T-helper 1 cell treated with Interleukin-12 subunit alpha and Interleukin-12 subunit beta and Interleukin-4 antibody, amounts not matched to agents 30 μg/mL and 1 μg/mL, for 36 hours (primary cell): ENCODE results near the gene ST7L.

Source experiments
- H3K27ac Mint-ChIP-seq: one replicate; pipeline ENCODE4 v1.8.0; 2021; ENCODE audit warnings: mild to moderate bottlenecking, mixed read lengths
- H3K27me3 Mint-ChIP-seq: one replicate; pipeline ENCODE4 v1.8.0; 2021; ENCODE audit warnings: low read depth, mixed read lengths
- H3K36me3 Mint-ChIP-seq: one replicate; pipeline ENCODE4 v1.8.0; 2021; ENCODE audit warnings: low read depth, mixed read lengths
- H3K4me1 Mint-ChIP-seq: one replicate; pipeline ENCODE4 v1.8.0; 2021; ENCODE audit warnings: low read depth, mixed read lengths
- H3K4me3 Mint-ChIP-seq: one replicate; pipeline ENCODE4 v1.8.0; 2021; ENCODE audit warnings: mild to moderate bottlenecking, moderate library complexity, mixed read lengths
- H3K9me3 Mint-ChIP-seq: one replicate; pipeline ENCODE4 v1.8.0; 2021; ENCODE audit warnings: mixed read lengths

ST7L gene

GRCh38 chr1:112544751-112545150 lies 74.2 kb downstream of the ST7L start:
- peaks cover 9% of the 10 kb centered on the region for H3K36me3 Mint-ChIP-seq
- H3K4me3 Mint-ChIP-seq = no peak overlapping the region
- H3K4me1 Mint-ChIP-seq = no peaks in the 10 kb centered on the region
- no peak overlapping the region for H3K27ac Mint-ChIP-seq
- no peaks in the 10 kb centered on the region for H3K27me3 Mint-ChIP-seq
- H3K9me3 Mint-ChIP-seq = no peaks in the 10 kb centered on the region

GRCh38 chr1:112544011-112544688 lies 74.8 kb downstream of the ST7L start:
- Mint-ChIP-seq H3K9me3 (no peaks in the 10 kb centered on the region), H3K27ac (no peak overlapping the region), H3K4me3 (no peak overlapping the region)

GRCh38 chr1:112542206-112542973 lies 76.6 kb downstream of the ST7L start:
- Mint-ChIP-seq H3K9me3 (no peaks in the 10 kb centered on the region), H3K4me3 (no peak overlapping the region), H3K27ac (no peak overlapping the region), H3K36me3 (peaks cover 9% of the 10 kb centered on the region), H3K27me3 (no peaks in the 10 kb centered on the region), H3K4me1 (no peaks in the 10 kb centered on the region)

More at GRCh38 chr1:112544011-112544688, 74.8 kb downstream of the ST7L start:
- Mint-ChIP-seq H3K4me1 (no peaks in the 10 kb centered on the region), H3K36me3 (peaks cover 9% of the 10 kb centered on the region), H3K27me3 (no peaks in the 10 kb centered on the region)

GRCh38 chr1:112541299-112541698 lies 77.6 kb downstream of the ST7L start:
- H3K27me3 Mint-ChIP-seq = no peaks in the 10 kb centered on the region
- H3K27ac Mint-ChIP-seq = no peak overlapping the region
- peaks cover 9% of the 10 kb centered on the region for H3K36me3 Mint-ChIP-seq
- H3K4me1 Mint-ChIP-seq = no peaks in the 10 kb centered on the region
- H3K4me3 Mint-ChIP-seq = no peak overlapping the region
- H3K9me3 Mint-ChIP-seq = no peaks in the 10 kb centered on the region

- Mint-ChIP-seq H3K27ac (no peak overlapping the region), H3K4me3 (no peak overlapping the region), H3K4me1 (no peaks in the 10 kb centered on the region), H3K27me3 (no peaks in the 10 kb centered on the region), H3K36me3 (peaks cover 9% of the 10 kb centered on the region), H3K9me3 (no peaks in the 10 kb centered on the region)
These were observed 78.6 kb downstream of the ST7L start for GRCh38 chr1:112540226-112540794.

- Mint-ChIP-seq H3K36me3 (peaks cover 9% of the 10 kb centered on the region), H3K4me3 (no peak overlapping the region)
These were observed 80.1 kb downstream of the ST7L start for GRCh38 chr1:112538883-112539282.

GRCh38 chr1:112537456-112537855 lies 81.5 kb downstream of the ST7L start:
- no peaks in the 10 kb centered on the region for H3K9me3 Mint-ChIP-seq
- no peak overlapping the region for H3K4me3 Mint-ChIP-seq
- no peaks in the 10 kb centered on the region for H3K27me3 Mint-ChIP-seq
- H3K4me1 Mint-ChIP-seq = no peaks in the 10 kb centered on the region
- peaks cover 9% of the 10 kb centered on the region for H3K36me3 Mint-ChIP-seq
- H3K27ac Mint-ChIP-seq = no peak overlapping the region

More at GRCh38 chr1:112538883-112539282, 80.1 kb downstream of the ST7L start:
- Mint-ChIP-seq H3K27me3 (no peaks in the 10 kb centered on the region), H3K27ac (no peak overlapping the region), H3K4me1 (no peaks in the 10 kb centered on the region), H3K9me3 (no peaks in the 10 kb centered on the region)

GRCh38 chr1:112536561-112536960 lies 82.4 kb downstream of the ST7L start:
- H3K36me3 Mint-ChIP-seq = peaks cover 5% of the 10 kb centered on the region
- no peaks in the 10 kb centered on the region for H3K27me3 Mint-ChIP-seq
- no peak overlapping the region for H3K4me3 Mint-ChIP-seq
- H3K27ac Mint-ChIP-seq = no peak overlapping the region
- H3K9me3 Mint-ChIP-seq = no peaks in the 10 kb centered on the region
- H3K4me1 Mint-ChIP-seq = no peaks in the 10 kb centered on the region

- Mint-ChIP-seq H3K4me1 (no peaks in the 10 kb centered on the region), H3K27ac (no peak overlapping the region), H3K4me3 (no peak overlapping the region), H3K27me3 (no peaks in the 10 kb centered on the region), H3K36me3 (no peaks in the 10 kb centered on the region), H3K9me3 (no peaks in the 10 kb centered on the region)
These were observed 85.9 kb downstream of the ST7L start for GRCh38 chr1:112533029-112533428.

- Mint-ChIP-seq H3K4me3 (no peak overlapping the region), H3K4me1 (no peaks in the 10 kb centered on the region), H3K27ac (no peak overlapping the region), H3K27me3 (no peaks in the 10 kb centered on the region), H3K9me3 (no peaks in the 10 kb centered on the region), H3K36me3 (no peaks in the 10 kb centered on the region)
These were observed 86.9 kb downstream of the ST7L start for GRCh38 chr1:112532064-112532463.

GRCh38 chr1:112530832-112531231 lies 88.1 kb downstream of the ST7L start:
- Mint-ChIP-seq H3K4me3 (no peak overlapping the region), H3K27ac (no peak overlapping the region), H3K9me3 (no peaks in the 10 kb centered on the region), H3K36me3 (no peaks in the 10 kb centered on the region), H3K27me3 (no peaks in the 10 kb centered on the region), H3K4me1 (no peaks in the 10 kb centered on the region)

- Mint-ChIP-seq H3K27ac (no peak overlapping the region), H3K4me1 (no peaks in the 10 kb centered on the region), H3K27me3 (no peaks in the 10 kb centered on the region), H3K4me3 (no peak overlapping the region), H3K9me3 (no peaks in the 10 kb centered on the region), H3K36me3 (no peaks in the 10 kb centered on the region)
These were observed 89.6 kb downstream of the ST7L start for GRCh38 chr1:112529301-112529700.

GRCh38 chr1:112528076-112528475 lies 90.9 kb downstream of the ST7L start:
- no peaks in the 10 kb centered on the region for H3K9me3 Mint-ChIP-seq
- no peaks in the 10 kb centered on the region for H3K27me3 Mint-ChIP-seq

GRCh38 chr1:112527266-112528010 lies 91.5 kb downstream of the ST7L start:
- no peaks in the 10 kb centered on the region for H3K9me3 Mint-ChIP-seq
- H3K4me3 Mint-ChIP-seq = no peak overlapping the region
- no peak overlapping the region for H3K27ac Mint-ChIP-seq
- no peaks in the 10 kb centered on the region for H3K4me1 Mint-ChIP-seq
- H3K36me3 Mint-ChIP-seq = no peaks in the 10 kb centered on the region
- H3K27me3 Mint-ChIP-seq = no peaks in the 10 kb centered on the region

More at GRCh38 chr1:112528076-112528475, 90.9 kb downstream of the ST7L start:
- H3K4me1 Mint-ChIP-seq = no peaks in the 10 kb centered on the region
- H3K27ac Mint-ChIP-seq = no peak overlapping the region
- H3K36me3 Mint-ChIP-seq = no peaks in the 10 kb centered on the region
- no peak overlapping the region for H3K4me3 Mint-ChIP-seq
